ENCODE data around the gene BPIFA3.

The BPIFA3 gene

DNA sequence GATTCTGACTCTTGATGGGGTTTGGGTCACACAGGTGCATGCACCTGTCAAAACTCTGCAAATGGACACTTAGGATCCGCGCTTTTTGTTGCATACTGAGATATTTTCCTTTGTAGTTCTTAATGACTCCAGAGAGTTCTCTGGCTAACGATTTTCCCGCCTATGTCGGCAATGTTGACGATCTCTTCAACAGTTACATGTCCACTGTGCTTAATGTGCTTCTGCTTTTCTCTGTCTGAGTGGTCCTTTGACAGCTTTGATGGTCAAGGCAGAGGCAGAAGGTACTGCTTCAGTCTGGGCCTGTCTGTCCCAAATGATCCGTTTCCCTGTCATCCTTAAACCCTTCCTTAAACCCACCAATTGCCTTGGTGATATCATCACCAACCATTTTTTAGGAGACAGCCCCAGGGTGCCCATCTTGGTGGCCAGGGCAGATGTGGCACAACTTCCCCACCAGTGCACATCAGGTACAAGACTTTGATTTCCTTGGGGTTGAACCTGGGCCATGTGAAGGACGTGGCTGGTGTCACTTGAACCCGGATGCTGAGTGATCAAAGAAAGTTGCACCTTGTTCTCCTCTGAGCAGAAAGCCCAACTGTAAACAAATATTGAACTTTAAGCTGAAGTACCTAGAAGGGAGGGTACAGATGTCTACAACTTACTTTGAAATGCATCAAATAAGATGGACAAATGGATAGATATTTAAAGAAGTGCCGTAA lies 55.2 kb downstream of the BPIFA3 start:
- no peak for DNase-seq

DNA sequence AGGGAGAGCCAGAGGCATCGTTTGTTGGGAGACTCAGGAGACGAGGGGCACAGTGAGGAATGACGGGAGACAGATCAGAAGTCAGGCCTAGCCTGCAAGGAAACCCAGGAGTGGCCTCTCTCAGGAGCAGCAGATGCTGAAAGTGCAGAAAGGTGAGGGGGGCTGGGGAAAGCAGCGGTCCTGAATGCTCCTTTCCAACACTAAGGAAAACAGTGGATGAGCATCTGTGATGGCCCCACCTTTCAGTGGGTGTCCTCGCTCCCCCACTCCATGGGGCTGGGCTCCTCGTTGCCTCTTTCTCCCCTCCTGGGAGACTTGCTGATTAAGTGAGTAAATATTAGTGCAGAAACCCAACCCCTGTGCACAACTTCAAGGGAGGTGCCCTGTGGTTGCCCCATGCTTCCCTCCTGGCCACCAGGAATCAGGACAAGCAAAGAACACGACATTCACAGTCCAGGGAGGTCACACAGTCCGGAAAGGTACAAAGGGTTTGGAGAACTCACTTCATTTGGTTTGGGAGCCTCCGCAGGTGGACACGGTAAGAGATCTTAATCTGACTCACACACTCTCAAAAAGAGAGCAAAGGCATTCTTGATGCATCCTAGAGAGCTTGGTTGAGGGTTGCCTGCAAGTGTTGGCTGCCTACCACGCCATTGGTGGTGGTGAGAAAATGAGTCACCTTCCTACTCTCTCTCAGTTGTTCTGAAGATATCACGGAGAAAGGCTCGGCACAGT lies 56.1 kb downstream of the BPIFA3 start:
- no peak for DNase-seq

- DNase-seq: no peak
These were observed 58.1 kb downstream of the BPIFA3 start for GRCh38 chr20:33275215-33275614.

- no peak for DNase-seq
These were observed 58.7 kb downstream of the BPIFA3 start for GRCh38 chr20:33275871-33276270.

DNA sequence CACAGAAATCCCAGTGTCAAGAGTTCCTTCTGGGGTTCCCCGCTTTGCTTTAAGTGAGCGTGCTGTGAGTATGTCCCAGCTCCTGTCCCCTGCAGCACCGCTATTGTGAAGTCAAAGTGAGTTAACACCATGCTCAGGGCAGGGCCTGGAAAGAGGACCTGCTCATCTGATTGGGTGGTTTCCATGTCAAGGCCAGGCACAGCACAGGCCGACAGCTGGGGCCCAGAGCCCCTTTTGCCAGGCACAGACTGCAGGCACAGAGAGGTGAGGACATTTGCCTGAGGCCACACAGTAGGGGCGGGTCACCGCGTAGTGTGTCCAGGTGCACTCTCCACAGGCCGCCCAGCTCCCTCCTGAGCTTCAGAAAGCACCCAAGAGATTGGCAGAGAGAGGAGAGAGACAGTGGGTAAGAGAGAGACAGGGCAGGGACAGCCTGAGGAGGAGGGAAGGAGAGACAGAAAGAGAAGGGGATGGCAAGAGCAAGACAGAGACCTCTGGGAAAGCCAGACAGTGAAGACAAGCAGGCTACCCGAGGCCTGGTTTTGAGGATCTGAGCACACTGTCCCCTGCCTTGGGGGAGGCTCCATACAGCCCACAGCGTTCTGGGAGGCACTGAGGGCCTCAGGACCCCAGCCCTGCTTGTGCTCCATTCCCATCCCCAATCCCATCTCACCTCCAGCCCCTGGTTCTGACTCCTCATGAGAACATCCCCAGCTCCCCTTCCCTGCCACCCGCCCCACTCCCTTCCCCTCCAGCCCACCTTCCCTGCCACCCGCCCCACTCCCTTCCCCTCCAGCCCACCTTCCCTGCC lies 59.4 kb downstream of the BPIFA3 start:
- DNase-seq: no peak

All from activated effector memory CD4-positive, alpha-beta T cell treated with Interleukin-2 at 50 U/mL for 16 hours (primary cell).